GM23248 (cell line): ENCODE data around the gene PLD5.

ENCODE experiments used
- EZH2 ChIP-seq: fragments of 200-600 bp; sonication (generic); IDR thresholded peaks from 2 replicates; pipeline ENCODE4 v1.6.1; 2018; ENCODE audit warnings: antibody characterized with exemption, mild to moderate bottlenecking; ENCODE audit not compliant: insufficient read depth, poor library complexity, severe bottlenecking
- EZH2phosphoT487 ChIP-seq: fragments of 200-600 bp; sonication (generic); IDR thresholded peaks from 2 replicates; pipeline ENCODE4 v1.6.1; 2018; ENCODE audit warnings: antibody characterized with exemption, moderate library complexity, mild to moderate bottlenecking, low read depth; ENCODE audit not compliant: insufficient read depth

DNA sequence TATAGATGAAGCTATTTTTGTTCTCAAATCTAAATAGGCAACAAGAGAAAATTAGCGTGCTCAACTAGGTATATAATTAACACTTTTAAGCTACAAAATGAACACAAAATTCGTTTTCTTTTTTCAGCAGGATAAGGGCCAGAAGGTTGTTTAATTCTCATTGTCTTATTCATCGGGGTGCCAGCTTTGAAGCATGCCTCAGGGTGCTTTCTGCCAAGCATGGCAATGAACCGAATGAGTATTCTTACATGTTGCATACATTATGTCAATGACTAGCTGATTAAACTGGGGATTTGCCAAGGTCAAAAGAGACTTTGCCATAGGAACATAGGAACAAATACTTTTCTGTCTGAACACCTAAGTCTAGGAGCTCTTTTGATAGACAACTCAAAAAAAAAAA lies 423.6 kb downstream of the PLD5 start:
- TF ChIP-seq EZH2 (no peak), EZH2phosphoT487 (no peak)
